K562 (cell line): Measurements from ENCODE around the gene DYNC2LI1. TPM values are rescaled to one million over a fixed set of nuclear protein-coding genes. Genes with fewer than 3 reads are reported as not detected.

Experiments
- ATAC-seq: fragments of 200-7000 bp; cut with Tn5 transposase; 3 replicates; pipeline ENCODE4 v1.9.1; 2020; ENCODE audit warnings: moderate library complexity
- BruUV-seq: library from RNA; stranded (reverse); fragments of 400-500 nt; replicated peaks from 2 replicates; lab custom pipeline; 2021; lab: Mats Ljungman, UMichigan
- CTCF ChIA-PET: fragments of 300-600 bp; formaldehyde crosslinking; extraction: SDS; loops from one replicate; lab custom pipeline; 2021; ENCODE audit warnings: low intra/inter-chr PET ratio; lab: Yijun Ruan, JAX
- POLR2A ChIA-PET: fragments of 300-600, 350-650 bp; sonication (Branson Sonifier 250); formaldehyde crosslinking; extraction: SDS; loops from one replicate; lab custom pipeline; 2021; ENCODE audit warnings: antibody characterized with exemption, inconsistent platforms; lab: Yijun Ruan, JAX
- DNase-seq, 4 experiments: peaks; one replicate each; pipeline versions ENCODE4 v3.0.0 to v3.0.0-alpha.2; 2011 to 2018; ENCODE audit warnings: low spot score in 3 of 4, mixed read lengths in 3 of 4; ENCODE audit errors: extremely low read depth in 1 of 4
- FAIRE-seq: peaks from 2 replicates; lab custom pipeline; 2011; peaks lifted over from hg19 to GRCh38; lab: Jason Lieb, UNC
- H2AFZ ChIP-seq: 2 replicates; pipeline ENCODE4 v1.6.0; 2011; ENCODE audit warnings: low read depth, low read length, control low read depth, inconsistent platforms
- H3K27ac ChIP-seq: fragments of 200-600 bp; 3 replicates; pipeline ENCODE4 v1.8.0; 2011; ENCODE audit warnings: low read depth, mild to moderate bottlenecking, control low read depth, inconsistent platforms, low read length, moderate library complexity, mixed read lengths; ENCODE audit errors: extremely low read depth
- H3K27me3 ChIP-seq, 2 experiments: fragments of 300-600 bp in 1 of 2; 2 replicates in 1 of 2; 3 replicates in 1 of 2; pipeline versions ENCODE4 v1.6.0 to v1.8.0; 2011; ENCODE audit warnings: inconsistent platforms in 2 of 2, low read length in 2 of 2, mild to moderate bottlenecking in 1 of 2, mixed read lengths in 1 of 2, moderate library complexity in 1 of 2; ENCODE audit not compliant: control insufficient read depth in 2 of 2, insufficient read depth in 2 of 2
- H3K36me3 ChIP-seq: fragments of 300-600 bp; 3 replicates; pipeline ENCODE4 v1.8.0; 2011; ENCODE audit warnings: mild to moderate bottlenecking, low read length, inconsistent platforms; ENCODE audit not compliant: control insufficient read depth, insufficient read depth
- H3K4me1 ChIP-seq, 2 experiments: fragments of 200-600 bp in 1 of 2; replicated peaks in 1 of 2; 2 replicates in 1 of 2; 3 replicates in 1 of 2; pipeline versions ENCODE4 v1.5.1 to v1.8.0; 2011; ENCODE audit warnings: inconsistent platforms in 2 of 2, low read length in 2 of 2, mild to moderate bottlenecking in 1 of 2, mixed read lengths in 1 of 2, moderate library complexity in 1 of 2; ENCODE audit not compliant: control insufficient read depth in 2 of 2, insufficient read depth in 2 of 2
- H3K4me2 ChIP-seq: 2 replicates; pipeline ENCODE4 v1.6.1; 2011; ENCODE audit warnings: low read length, control low read depth, inconsistent platforms, mixed read lengths; ENCODE audit not compliant: insufficient read depth
- H3K4me3 ChIP-seq: fragments of 200-600 bp; sonication (generic), shearing (Covaris generic); 2 replicates; pipeline ENCODE4 v1.5.1; 2016; ENCODE audit warnings: control low read depth, inconsistent platforms
- H3K79me2 ChIP-seq: fragments of 200-600 bp; 3 replicates; pipeline ENCODE4 v1.8.0; 2011; ENCODE audit warnings: low read length, inconsistent platforms; ENCODE audit not compliant: control insufficient read depth, insufficient read depth
- H3K9ac ChIP-seq, 2 experiments: 2 replicates each; pipeline versions ENCODE4 v1.6.0 to v1.6.1; 2011; ENCODE audit warnings: low read depth in 2 of 2, low read length in 2 of 2, control low read depth in 1 of 2, inconsistent platforms in 1 of 2, mild to moderate bottlenecking in 1 of 2, mixed read lengths in 1 of 2; ENCODE audit not compliant: insufficient read depth in 1 of 2
- H3K9me1 ChIP-seq: one replicate; pipeline ENCODE4 v1.6.0; 2011; ENCODE audit warnings: inconsistent platforms, mild to moderate bottlenecking, low read length, moderate library complexity; ENCODE audit not compliant: control insufficient read depth, insufficient read depth
- H3K9me3 ChIP-seq: replicated peaks from 2 replicates; pipeline ENCODE4 v1.5.1; 2011; ENCODE audit warnings: low read depth, low read length, inconsistent platforms; ENCODE audit not compliant: control insufficient read depth, insufficient read depth
- H4K20me1 ChIP-seq: replicated peaks from 2 replicates; pipeline ENCODE4 v1.6.1; 2011; ENCODE audit warnings: low read length, inconsistent platforms, mixed read lengths; ENCODE audit not compliant: control insufficient read depth, insufficient read depth
- ATF7 ChIP-seq: fragments of 450-650 bp; IDR thresholded peaks from 2 replicates; pipeline ENCODE4 v1.7.1; 2014; ENCODE audit warnings: mild to moderate bottlenecking, moderate library complexity
- EGR1 ChIP-seq: fragments of 450-650 bp; conservative IDR thresholded peaks from 2 replicates; pipeline ENCODE4 v1.6.1; 2017; ENCODE audit warnings: mild to moderate bottlenecking
- HMG20B ChIP-seq: fragments of 250-450 bp; sonication (Bioruptor Pico); IDR thresholded peaks from 2 replicates; pipeline ENCODE4 v1.5.0; 2021; ENCODE audit warnings: mild to moderate bottlenecking
- MAZ ChIP-seq, 2 experiments: fragments of 450-650 bp in 1 of 2; sonication (generic) in 1 of 2; formaldehyde crosslinking; IDR thresholded peaks in 1 of 2; conservative IDR thresholded peaks in 1 of 2; 2 replicates each; pipeline versions ENCODE4 v1.4.0 to v1.5.0; 2020; ENCODE audit warnings: mild to moderate bottlenecking in 1 of 2, missing genetic modification reagents in 1 of 2
- MEF2A ChIP-seq: IDR thresholded peaks from 2 replicates; pipeline ENCODE4 v1.6.1; 2011; ENCODE audit warnings: low read depth, mild to moderate bottlenecking, low read length, moderate library complexity; ENCODE audit not compliant: control insufficient read depth
- NR2F6 ChIP-seq: fragments of 450-650 bp; formaldehyde crosslinking; IDR thresholded peaks from 2 replicates; pipeline ENCODE4 v1.4.0; 2020; ENCODE audit warnings: mild to moderate bottlenecking
- POLR2B ChIP-seq: fragments of 450-650 bp; IDR thresholded peaks from 2 replicates; pipeline ENCODE4 v1.6.1; 2018; ENCODE audit warnings: low read depth; ENCODE audit not compliant: partially characterized antibody
- ZNF23 ChIP-seq: fragments of 250-450 bp; sonication (Bioruptor Pico); IDR thresholded peaks from 2 replicates; pipeline ENCODE4 v1.4.0; 2020; ENCODE audit warnings: mild to moderate bottlenecking
- ZNF830 ChIP-seq: fragments of 250-450 bp; sonication (Bioruptor Pico); IDR thresholded peaks from 2 replicates; pipeline ENCODE4 v1.5.0; 2021; ENCODE audit warnings: mild to moderate bottlenecking
- WGBS: fragments of 100-300 bp; shearing (Covaris generic); methylation state at CpG from one replicate; pipeline ENCODE4 v1.1.6; 2016; ENCODE audit warnings: low coverage, mixed read lengths; ENCODE audit not compliant: insufficient coverage; ENCODE audit errors: missing lambda C conversion rate; 5-methylcytosine and 5-hydroxymethylcytosine counted together
- in situ Hi-C: fragments of 300-500 bp; cut with MboI; formaldehyde crosslinking; loops from 4 replicates; pipeline ENCODE4 v1.15.0; 2018; ENCODE audit warnings: inconsistent platforms, mixed read lengths
- intact Hi-C: fragments of 100-400 bp; cut with micrococcal nuclease; formaldehyde crosslinking; loops from 2 replicates; pipeline ENCODE4 v1.14.2; 2022
- polyA plus RNA-seq, 8 experiments: library from polyadenylated mRNA; depleted of rRNA in 4 of 8; stranded (reverse) in 5 of 8; unstranded in 3 of 8; fragments of >200 nt; fragmentation: Nextera tagmentation in 2 of 8; fragmentation: Illumina TruSeq in 1 of 8; extraction: Ambion mirVana in 2 of 8; extraction: Trizol in 1 of 8; gene quantifications; 2 replicates each; pipeline versions ENCODE4 v1.2.1 to v1.2.3, GENCODE V29; 2011 to 2014; ENCODE audit warnings: inconsistent platforms in 1 of 8, missing spikeins in 1 of 8
- total RNA-seq, 7 experiments: library from RNA; depleted of rRNA in 6 of 7; stranded (reverse); fragments of >200 nt in 6 of 7; fragmentation: Illumina TruSeq in 2 of 7; extraction: Trizol in 2 of 7; gene quantifications; 2 replicates each; pipeline versions ENCODE4 v1.2.1 to v1.2.3, GENCODE V29; 2011 to 2021; ENCODE audit warnings: low replicate concordance in 1 of 7
- TF ChIP-seq, protein P1 (sequence below): sonication (generic); formaldehyde crosslinking; IDR thresholded peaks from 2 replicates; pipeline ENCODE4 v1.8.0; 2022; ENCODE audit warnings: missing genetic modification reagents, mild to moderate bottlenecking, borderline replicate concordance

Gene DYNC2LI1
- total and polyA plus RNA-seq, 9 of the 15 experiments (the other 6 are each of a cell fraction or from before 2014, with no cell fraction given): 12.5 to 42.2 (median 25.8) TPM

GRCh38 chr2:43812947-43813346 is 39.1 kb downstream of the DYNC2LI1 start:
- Histone ChIP-seq H4K20me1 (no peaks in the 10 kb centered on the region), H3K4me2 (no peak overlapping the region), H3K27ac (no peak overlapping the region), H3K4me3 (no peak overlapping the region), H3K9me1 (no peaks in the 10 kb centered on the region), H3K9ac (no peak overlapping the region), H2AFZ (no peak overlapping the region), H3K36me3 (no peaks in the 10 kb centered on the region), H3K4me1 (no peaks in the 10 kb centered on the region; a peak in 1 of 5 replicates), H3K27me3 (no peaks in the 10 kb centered on the region), H3K9me3 (no peaks in the 10 kb centered on the region), H3K79me2 (no peaks in the 10 kb centered on the region)
- TF ChIP-seq EGR1 (no peak), NR2F6 (no peak), POLR2B (no peak), HMG20B (no peak), MAZ (CRISPR knock-in tag; conservative IDR thresholded peaks at IDR 0.05 in 1 of 2, IDR thresholded peaks at IDR 0.05 in 1 of 2) (no peak), MEF2A (no peak)
- ChIA-PET CTCF (no interaction called here), POLR2A (interaction anchor here (0.6 to 0.9 kb wide), 2 partner anchors 180 to 182 kb away, joined by 3 to 4 read pairs; no protein-coding TSS in a partner anchor)
- no peak for ATAC-seq
- no peak for DNase-seq
- intact Hi-C loops (no loop called here), in situ Hi-C loops (no loop called here)
- no TSS peak for BruUV-seq
- 38% methylated on average over 2 of the region's 2 CpGs for WGBS
- no peak for FAIRE-seq

DNA sequence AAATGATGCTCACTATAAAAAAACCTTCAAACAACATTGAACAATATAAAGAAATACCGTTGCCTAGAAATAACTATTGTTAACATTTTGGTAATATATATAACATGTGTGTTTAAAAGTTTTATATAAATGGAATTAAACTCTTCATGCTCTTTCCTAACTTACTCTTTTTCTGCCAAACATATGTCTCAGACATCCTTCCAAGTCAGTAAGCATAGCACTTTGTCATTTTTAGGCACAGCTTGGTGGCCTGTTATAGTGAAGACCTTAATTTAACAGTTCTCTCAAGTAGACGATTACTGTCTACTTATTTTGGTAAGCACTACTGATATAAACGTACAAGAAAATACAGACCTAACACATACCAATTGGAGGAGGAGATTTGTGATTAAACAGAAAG is 40.9 kb downstream of the DYNC2LI1 start:
- no TSS peak for BruUV-seq
- Histone ChIP-seq H2AFZ (no peak overlapping the region), H3K9ac (no peak overlapping the region), H4K20me1 (no peaks in the 10 kb centered on the region), H3K9me1 (no peaks in the 10 kb centered on the region), H3K9me3 (no peaks in the 10 kb centered on the region), H3K79me2 (no peaks in the 10 kb centered on the region), H3K4me1 (no peaks in the 10 kb centered on the region; a peak in 1 of 5 replicates), H3K27ac (no peak overlapping the region), H3K27me3 (no peaks in the 10 kb centered on the region), H3K36me3 (no peaks in the 10 kb centered on the region), H3K4me2 (no peak overlapping the region), H3K4me3 (no peak overlapping the region)
- in situ Hi-C loops: no loop called here
- 14% methylated on average over 3 of the region's 3 CpGs for WGBS
- TF ChIP-seq ATF7 (no peak), ZNF23 (CRISPR knock-in tag) (no peak), ZNF830 (CRISPR knock-in tag) (no peak)
- TF ChIP-seq, protein P1, sequence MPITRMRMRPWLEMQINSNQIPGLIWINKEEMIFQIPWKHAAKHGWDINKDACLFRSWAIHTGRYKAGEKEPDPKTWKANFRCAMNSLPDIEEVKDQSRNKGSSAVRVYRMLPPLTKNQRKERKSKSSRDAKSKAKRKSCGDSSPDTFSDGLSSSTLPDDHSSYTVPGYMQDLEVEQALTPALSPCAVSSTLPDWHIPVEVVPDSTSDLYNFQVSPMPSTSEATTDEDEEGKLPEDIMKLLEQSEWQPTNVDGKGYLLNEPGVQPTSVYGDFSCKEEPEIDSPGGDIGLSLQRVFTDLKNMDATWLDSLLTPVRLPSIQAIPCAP (CRISPR knock-in tag): no peak
- ATAC-seq (no peak), FAIRE-seq (no peak), DNase-seq (no peak)
- CTCF ChIA-PET: no interaction called here
- intact Hi-C loops: no loop called here
- POLR2A ChIA-PET: no interaction called here
